Liver (tissue), 9 donors: ENCODE data around the gene SNRPF. TPM values are rescaled to one million over a fixed set of nuclear protein-coding genes. Genes with fewer than 3 reads are reported as not detected.

Experiments
- DNase-seq: peaks from one replicate; pipeline ENCODE4 v3.0.0-alpha.2; 2017; ENCODE audit warnings: low spot score
- H3K27ac ChIP-seq, 2 donors: one replicate each; pipeline ENCODE4 v1.7.0; 2013; ENCODE audit warnings: inconsistent platforms in 2 of 2, low read length in 2 of 2, control low read depth in 1 of 2, low read depth in 1 of 2, mild to moderate bottlenecking in 1 of 2
- H3K27me3 ChIP-seq, 4 donors: one replicate each; pipeline versions ENCODE4 v1.6.1 to v1.7.0; 2013; ENCODE audit warnings: low read length in 3 of 4, inconsistent platforms in 1 of 4, mild to moderate bottlenecking in 1 of 4, moderate library complexity in 1 of 4; ENCODE audit not compliant: control insufficient read depth in 4 of 4, insufficient read depth in 4 of 4
- H3K36me3 ChIP-seq, 4 donors: one replicate each; pipeline versions ENCODE4 v1.6.1 to v1.7.0; 2013; ENCODE audit warnings: low read length in 3 of 4, mild to moderate bottlenecking in 3 of 4, low read depth in 1 of 4, moderate library complexity in 1 of 4; ENCODE audit not compliant: control insufficient read depth in 4 of 4, insufficient read depth in 3 of 4
- H3K4me1 ChIP-seq, 4 donors: one replicate each; pipeline versions ENCODE4 v1.6.1 to v1.7.0; 2013; ENCODE audit warnings: low read length in 3 of 4, mild to moderate bottlenecking in 3 of 4, moderate library complexity in 1 of 4; ENCODE audit not compliant: control insufficient read depth in 4 of 4, insufficient read depth in 4 of 4
- H3K4me3 ChIP-seq, 3 donors: one replicate each; pipeline versions ENCODE4 v1.6.1 to v1.7.0; 2013; ENCODE audit warnings: low read length in 3 of 3, control low read depth in 1 of 3, low read depth in 1 of 3, mild to moderate bottlenecking in 1 of 3
- H3K9ac ChIP-seq, 2 donors: one replicate each; pipeline ENCODE4 v1.7.0; 2013; ENCODE audit warnings: low read length in 2 of 2, mild to moderate bottlenecking in 2 of 2, moderate library complexity in 2 of 2, control low read depth in 1 of 2, low read depth in 1 of 2
- H3K9me3 ChIP-seq, 4 donors: one replicate each; pipeline versions ENCODE4 v1.6.1 to v1.7.0; 2013; ENCODE audit warnings: low read length in 3 of 4; ENCODE audit not compliant: control insufficient read depth in 4 of 4
- ATF3 ChIP-seq: IDR thresholded peaks from 2 replicates; pipeline ENCODE4 v1.6.1; 2016; ENCODE audit warnings: antibody characterized with exemption
- EGR1 ChIP-seq, 2 donors: IDR thresholded peaks; 2 replicates each; pipeline ENCODE4 v1.6.1; 2016 to 2018; ENCODE audit warnings: antibody characterized with exemption in 2 of 2, low read depth in 2 of 2
- FOXA1 ChIP-seq: IDR thresholded peaks from 2 replicates; pipeline ENCODE4 v1.6.1; 2016; ENCODE audit warnings: antibody characterized with exemption
- FOXA2 ChIP-seq: IDR thresholded peaks from 2 replicates; pipeline ENCODE4 v1.6.1; 2016; ENCODE audit warnings: antibody characterized with exemption
- GABPA ChIP-seq, 2 donors: IDR thresholded peaks in 1 of 2; conservative IDR thresholded peaks in 1 of 2; 2 replicates each; pipeline ENCODE4 v1.6.1; 2016; ENCODE audit warnings: antibody characterized with exemption in 2 of 2, mild to moderate bottlenecking in 1 of 2, moderate library complexity in 1 of 2
- HNF4A ChIP-seq, 2 donors: conservative IDR thresholded peaks; 2 replicates each; pipeline ENCODE4 v1.6.1; 2016; ENCODE audit warnings: antibody characterized with exemption in 2 of 2, mild to moderate bottlenecking in 2 of 2
- HNF4G ChIP-seq: IDR thresholded peaks from 2 replicates; pipeline ENCODE4 v1.6.1; 2016; ENCODE audit warnings: antibody characterized with exemption
- JUND ChIP-seq, 2 donors: IDR thresholded peaks; 2 replicates each; pipeline ENCODE4 v1.6.1; 2016; ENCODE audit warnings: antibody characterized with exemption in 2 of 2
- NR2F2 ChIP-seq: IDR thresholded peaks from 2 replicates; pipeline ENCODE4 v1.6.1; 2016; ENCODE audit warnings: antibody characterized with exemption
- RAD21 ChIP-seq, 2 donors: IDR thresholded peaks; 2 replicates each; pipeline ENCODE4 v1.6.1; 2016; ENCODE audit warnings: antibody characterized with exemption in 2 of 2, mild to moderate bottlenecking in 2 of 2
- REST ChIP-seq: IDR thresholded peaks from 2 replicates; pipeline ENCODE4 v1.6.1; 2016; ENCODE audit warnings: antibody characterized with exemption, mild to moderate bottlenecking
- RXRA ChIP-seq, 2 donors: IDR thresholded peaks; 2 replicates each; pipeline ENCODE4 v1.6.1; 2017 to 2018; ENCODE audit warnings: antibody characterized with exemption in 2 of 2, mild to moderate bottlenecking in 1 of 2
- SP1 ChIP-seq: IDR thresholded peaks from 2 replicates; pipeline ENCODE4 v1.6.1; 2018; ENCODE audit warnings: antibody characterized with exemption, mild to moderate bottlenecking
- TAF1 ChIP-seq: conservative IDR thresholded peaks from 2 replicates; pipeline ENCODE4 v1.6.1; 2016; ENCODE audit warnings: antibody characterized with exemption, mild to moderate bottlenecking
- YY1 ChIP-seq: IDR thresholded peaks from 2 replicates; pipeline ENCODE4 v1.6.1; 2016; ENCODE audit warnings: antibody characterized with exemption, mild to moderate bottlenecking
- WGBS: extraction: QIAGEN DNeasy Blood & Tissue Kit; methylation state at CpG from one replicate; pipeline ENCODE4 v1.1.7; 2013; 5-methylcytosine and 5-hydroxymethylcytosine counted together
- polyA plus RNA-seq, 2 donors: library from polyadenylated mRNA; stranded (reverse) in 1 of 2; unstranded in 1 of 2; fragments of 200-250 nt in 1 of 2; fragments of >200 nt in 1 of 2; fragmentation: Nextera tagmentation in 1 of 2; extraction: Ambion mirVana in 1 of 2; gene quantifications; one replicate each; pipeline versions ENCODE4 v1.2.1 to v1.2.3, GENCODE V29; 2013 to 2015
- total RNA-seq, 2 donors: library from RNA; depleted of rRNA; stranded (reverse); fragments of >200 nt; gene quantifications; one replicate each; pipeline ENCODE4 v1.2.3, GENCODE V29; 2014
- TF ChIP-seq, protein P1 (sequence below): fragments of 150-350 bp; IDR thresholded peaks from 2 replicates; pipeline ENCODE4 v1.5.1; 2017; ENCODE audit warnings: improper control_type of control experiment, low read depth, low read length; ENCODE audit not compliant: missing input control
- TF ChIP-seq, protein P2 (sequence below): IDR thresholded peaks from 2 replicates; pipeline ENCODE4 v1.6.1; 2016; ENCODE audit warnings: antibody characterized with exemption
- TF ChIP-seq, protein P3 (sequence below): IDR thresholded peaks from 2 replicates; pipeline ENCODE4 v1.6.1; 2016; ENCODE audit warnings: antibody characterized with exemption
- donor health status: healthy.
- donor health status: healthy.
- donor health status: healthy.
- donor health status: healthy.
- donor health status: healthy.

SNRPF gene
- total and polyA plus RNA-seq, 4 donors, result 5.4 to 35.9 (median 12.4) TPM

DNA sequence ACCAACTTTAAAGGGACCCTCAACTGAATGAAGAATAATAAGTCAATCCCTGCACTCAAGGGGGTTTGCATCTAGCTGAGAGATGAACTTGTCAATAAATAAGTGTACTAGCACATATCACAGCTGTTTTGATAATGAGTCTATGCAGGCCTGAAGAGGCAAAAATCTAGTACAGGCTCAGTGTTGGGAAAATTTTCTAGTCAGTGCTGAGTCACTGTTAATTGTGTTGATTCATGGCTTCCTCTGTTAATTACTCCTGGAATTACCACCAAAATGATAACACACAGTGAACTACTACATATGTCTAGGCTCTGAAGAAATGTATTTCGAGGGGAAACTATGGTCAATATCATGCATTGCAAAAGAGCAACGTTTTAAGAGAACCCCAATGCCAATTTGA, 18.9 kb downstream of the SNRPF start:
- Histone ChIP-seq H3K4me3 (no peak overlapping the region), H3K9me3 (no peaks in the 10 kb centered on the region), H3K9ac (no peak overlapping the region), H3K4me1 (no peaks in the 10 kb centered on the region), H3K27ac (no peak overlapping the region), H3K27me3 (no peaks in the 10 kb centered on the region), H3K36me3 (no peaks in the 10 kb centered on the region)
- 79% methylated on average over 2 of the region's 2 CpGs for WGBS
- TF ChIP-seq RAD21 (IDR thresholded peaks at IDR 0.05), result no peak
- TF ChIP-seq, protein P1, sequence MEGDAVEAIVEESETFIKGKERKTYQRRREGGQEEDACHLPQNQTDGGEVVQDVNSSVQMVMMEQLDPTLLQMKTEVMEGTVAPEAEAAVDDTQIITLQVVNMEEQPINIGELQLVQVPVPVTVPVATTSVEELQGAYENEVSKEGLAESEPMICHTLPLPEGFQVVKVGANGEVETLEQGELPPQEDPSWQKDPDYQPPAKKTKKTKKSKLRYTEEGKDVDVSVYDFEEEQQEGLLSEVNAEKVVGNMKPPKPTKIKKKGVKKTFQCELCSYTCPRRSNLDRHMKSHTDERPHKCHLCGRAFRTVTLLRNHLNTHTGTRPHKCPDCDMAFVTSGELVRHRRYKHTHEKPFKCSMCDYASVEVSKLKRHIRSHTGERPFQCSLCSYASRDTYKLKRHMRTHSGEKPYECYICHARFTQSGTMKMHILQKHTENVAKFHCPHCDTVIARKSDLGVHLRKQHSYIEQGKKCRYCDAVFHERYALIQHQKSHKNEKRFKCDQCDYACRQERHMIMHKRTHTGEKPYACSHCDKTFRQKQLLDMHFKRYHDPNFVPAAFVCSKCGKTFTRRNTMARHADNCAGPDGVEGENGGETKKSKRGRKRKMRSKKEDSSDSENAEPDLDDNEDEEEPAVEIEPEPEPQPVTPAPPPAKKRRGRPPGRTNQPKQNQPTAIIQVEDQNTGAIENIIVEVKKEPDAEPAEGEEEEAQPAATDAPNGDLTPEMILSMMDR, result no peak
- no peak for TF ChIP-seq HNF4A (conservative IDR thresholded peaks at IDR 0.05)
- TF ChIP-seq EGR1 (IDR thresholded peaks at IDR 0.05; ENCODE audit: low read depth in 2 of 2), result no peak
- TF ChIP-seq FOXA2, result no peak
- no peak for TF ChIP-seq HNF4G
- no peak for TF ChIP-seq JUND (IDR thresholded peaks at IDR 0.05)
- TF ChIP-seq GABPA (IDR thresholded peaks at IDR 0.05 in 1 of 2, conservative IDR thresholded peaks at IDR 0.05 in 1 of 2), result no peak
- TF ChIP-seq FOXA1, result no peak
- no peak for TF ChIP-seq REST
- no peak for TF ChIP-seq SP1
- no peak for TF ChIP-seq ATF3
- TF ChIP-seq, protein P2, sequence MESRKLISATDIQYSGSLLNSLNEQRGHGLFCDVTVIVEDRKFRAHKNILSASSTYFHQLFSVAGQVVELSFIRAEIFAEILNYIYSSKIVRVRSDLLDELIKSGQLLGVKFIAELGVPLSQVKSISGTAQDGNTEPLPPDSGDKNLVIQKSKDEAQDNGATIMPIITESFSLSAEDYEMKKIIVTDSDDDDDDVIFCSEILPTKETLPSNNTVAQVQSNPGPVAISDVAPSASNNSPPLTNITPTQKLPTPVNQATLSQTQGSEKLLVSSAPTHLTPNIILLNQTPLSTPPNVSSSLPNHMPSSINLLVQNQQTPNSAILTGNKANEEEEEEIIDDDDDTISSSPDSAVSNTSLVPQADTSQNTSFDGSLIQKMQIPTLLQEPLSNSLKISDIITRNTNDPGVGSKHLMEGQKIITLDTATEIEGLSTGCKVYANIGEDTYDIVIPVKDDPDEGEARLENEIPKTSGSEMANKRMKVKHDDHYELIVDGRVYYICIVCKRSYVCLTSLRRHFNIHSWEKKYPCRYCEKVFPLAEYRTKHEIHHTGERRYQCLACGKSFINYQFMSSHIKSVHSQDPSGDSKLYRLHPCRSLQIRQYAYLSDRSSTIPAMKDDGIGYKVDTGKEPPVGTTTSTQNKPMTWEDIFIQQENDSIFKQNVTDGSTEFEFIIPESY, result no peak
- TF ChIP-seq YY1, result no peak
- TF ChIP-seq, protein P3, sequence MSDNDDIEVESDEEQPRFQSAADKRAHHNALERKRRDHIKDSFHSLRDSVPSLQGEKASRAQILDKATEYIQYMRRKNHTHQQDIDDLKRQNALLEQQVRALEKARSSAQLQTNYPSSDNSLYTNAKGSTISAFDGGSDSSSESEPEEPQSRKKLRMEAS, result no peak
- TF ChIP-seq TAF1, result no peak
- TF ChIP-seq NR2F2, result no peak
- no peak for TF ChIP-seq RXRA (IDR thresholded peaks at IDR 0.05)
- DNase-seq, result no peak
